ENCODE data around the gene CLIC3.
"Not testable (repeated sequence)": the region's sequence is repeated elsewhere in the genome, so short reads cannot be mapped to it uniquely, and the experiment has no call there.

Gene CLIC3, protein sequence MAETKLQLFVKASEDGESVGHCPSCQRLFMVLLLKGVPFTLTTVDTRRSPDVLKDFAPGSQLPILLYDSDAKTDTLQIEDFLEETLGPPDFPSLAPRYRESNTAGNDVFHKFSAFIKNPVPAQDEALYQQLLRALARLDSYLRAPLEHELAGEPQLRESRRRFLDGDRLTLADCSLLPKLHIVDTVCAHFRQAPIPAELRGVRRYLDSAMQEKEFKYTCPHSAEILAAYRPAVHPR

DNA sequence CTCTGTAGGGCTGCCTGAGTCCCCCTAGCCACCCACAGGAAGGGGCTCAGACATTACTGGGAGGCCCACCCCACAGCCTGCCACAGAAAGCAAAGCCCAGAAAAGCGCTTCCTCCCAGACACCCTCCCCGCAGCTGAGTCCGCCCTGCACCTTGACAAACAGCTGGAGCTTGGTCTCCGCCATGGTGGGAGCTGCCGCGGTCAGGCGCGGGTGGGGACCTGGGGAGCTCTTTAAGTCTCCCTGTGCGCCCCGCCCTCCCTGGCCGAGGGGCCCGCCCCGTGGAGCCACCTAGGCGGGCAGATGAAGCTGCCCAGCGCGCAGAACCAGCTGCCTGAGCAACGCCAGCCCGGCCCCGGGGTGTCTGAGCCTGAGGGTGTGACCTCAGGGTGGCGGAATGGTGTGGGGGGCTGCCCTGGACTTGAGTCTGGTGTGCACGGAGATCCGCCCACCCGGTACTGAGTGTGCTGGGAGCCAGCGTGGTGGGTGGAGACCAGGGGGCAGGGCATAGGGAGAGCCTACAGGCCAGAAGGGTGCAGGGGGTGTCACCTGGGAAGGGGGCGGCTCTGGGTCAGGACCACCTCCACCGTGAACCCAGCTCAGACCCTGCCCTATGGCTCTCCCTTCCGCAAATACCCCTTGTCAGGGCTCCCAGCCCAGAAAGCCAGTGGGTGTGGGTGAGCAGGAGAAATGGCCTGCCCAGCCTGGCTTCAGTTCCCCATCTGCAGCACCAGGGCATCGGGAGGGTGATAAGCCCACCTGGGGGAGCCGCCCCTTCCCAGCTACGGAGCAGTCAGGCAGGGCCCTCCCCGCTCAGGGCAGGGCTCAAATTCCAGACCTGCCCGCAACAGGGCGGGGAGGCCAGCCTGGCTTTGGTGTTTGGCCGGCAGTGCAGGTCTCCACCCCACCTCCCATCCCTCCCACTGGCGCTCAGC lies at the start of gene CLIC3:
CLIC3 (minus strand) TSS at position 208 of the 932 bp plus-strand sequence; CDS start at position 183, 25 bp downstream.
- peak; percentile 37 for DNase-seq

DNA sequence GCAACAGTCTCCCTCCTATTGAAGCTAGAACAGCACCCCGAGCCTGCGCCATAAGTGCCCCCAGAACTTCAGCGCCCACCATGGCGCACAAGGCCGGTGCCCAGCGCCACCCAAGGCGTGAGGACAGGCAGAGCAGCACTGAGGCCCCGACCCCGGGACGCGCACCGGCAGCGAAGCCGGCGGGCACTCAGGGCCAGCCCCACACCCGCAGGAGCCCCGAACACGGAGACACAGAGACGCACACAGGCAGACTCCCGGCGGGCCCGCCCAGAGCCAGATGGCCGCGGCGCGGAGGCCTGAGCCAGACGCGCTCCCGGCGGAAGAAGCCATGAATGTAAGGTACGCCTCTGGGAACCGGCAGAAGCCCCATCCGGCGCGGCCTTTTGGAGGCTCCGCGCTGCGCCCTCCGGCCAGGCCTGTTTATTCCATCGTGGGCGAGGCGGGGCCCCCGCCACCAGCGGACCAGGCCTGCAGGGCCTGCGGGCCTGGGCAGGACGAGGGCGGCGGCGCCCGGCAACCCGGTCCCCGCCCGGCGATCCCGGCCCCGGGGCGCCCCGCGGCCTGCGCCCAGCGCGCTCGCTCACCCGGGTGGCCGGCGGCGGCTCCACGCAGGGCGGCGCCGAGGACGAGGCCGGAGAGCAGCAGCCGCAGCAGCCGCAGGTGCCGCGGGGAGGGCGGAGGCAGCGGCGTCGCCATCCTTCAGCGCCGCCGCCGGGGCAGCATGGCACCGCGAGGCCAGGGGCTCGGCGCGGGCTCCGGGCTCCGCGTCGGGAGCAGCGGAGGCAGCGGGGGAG lies 49.1 kb upstream of the CLIC3 start:
- DNase-seq = no peak

DNA sequence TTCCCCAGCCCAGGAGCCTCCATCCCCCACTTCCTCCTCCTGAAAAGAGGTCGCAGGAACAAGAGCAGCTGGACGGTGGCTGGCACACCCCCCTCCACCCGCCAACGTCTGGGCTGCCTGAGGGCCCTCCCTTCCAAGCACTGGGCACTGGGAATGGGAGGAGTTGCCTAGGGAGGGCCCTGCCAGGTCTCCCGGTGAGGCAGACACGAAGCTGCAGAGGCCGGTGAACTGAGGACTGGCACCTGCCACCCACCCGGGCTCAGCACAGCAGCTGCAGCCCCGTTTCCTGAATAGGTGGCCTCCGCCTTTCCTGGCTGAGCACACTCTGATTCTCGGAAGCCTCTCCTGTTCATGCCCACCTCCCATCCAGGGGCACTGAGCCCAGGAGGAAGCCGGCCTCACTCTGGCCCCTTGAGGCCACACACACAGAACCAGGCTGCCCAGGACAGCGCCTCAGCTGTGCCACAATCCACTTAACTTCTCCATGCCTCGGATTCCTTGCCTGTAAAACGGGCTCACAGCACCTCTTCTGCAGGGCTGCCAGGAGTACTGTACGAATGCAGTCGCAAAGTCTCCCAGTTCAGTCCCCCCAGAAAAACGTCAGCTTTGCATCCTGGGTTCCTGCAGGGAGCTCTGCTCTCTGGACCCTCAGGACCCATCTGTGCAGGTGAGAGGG lies 48.3 kb upstream of the CLIC3 start:
- DNase-seq = no peak

DNA sequence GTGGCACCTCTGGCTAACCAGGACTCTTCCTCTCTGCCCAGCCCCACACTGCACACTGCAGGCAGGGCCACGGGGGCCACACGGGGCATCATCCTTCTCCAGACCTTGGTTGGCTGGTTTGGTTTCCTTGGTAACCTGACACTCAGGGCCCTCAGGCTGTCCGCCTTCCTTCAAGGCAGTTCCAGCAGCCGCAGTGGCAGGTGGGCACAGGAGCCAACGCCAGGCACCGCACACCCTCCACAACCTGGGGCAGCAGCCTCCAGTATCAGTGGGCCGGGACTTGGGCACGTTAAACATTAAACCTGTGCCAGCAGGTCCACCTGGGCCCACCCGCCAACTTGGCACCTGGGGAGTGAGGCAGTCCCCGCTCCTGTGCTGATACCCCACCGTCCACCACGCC lies 47.7 kb upstream of the CLIC3 start:
- DNase-seq = no peak

DNA sequence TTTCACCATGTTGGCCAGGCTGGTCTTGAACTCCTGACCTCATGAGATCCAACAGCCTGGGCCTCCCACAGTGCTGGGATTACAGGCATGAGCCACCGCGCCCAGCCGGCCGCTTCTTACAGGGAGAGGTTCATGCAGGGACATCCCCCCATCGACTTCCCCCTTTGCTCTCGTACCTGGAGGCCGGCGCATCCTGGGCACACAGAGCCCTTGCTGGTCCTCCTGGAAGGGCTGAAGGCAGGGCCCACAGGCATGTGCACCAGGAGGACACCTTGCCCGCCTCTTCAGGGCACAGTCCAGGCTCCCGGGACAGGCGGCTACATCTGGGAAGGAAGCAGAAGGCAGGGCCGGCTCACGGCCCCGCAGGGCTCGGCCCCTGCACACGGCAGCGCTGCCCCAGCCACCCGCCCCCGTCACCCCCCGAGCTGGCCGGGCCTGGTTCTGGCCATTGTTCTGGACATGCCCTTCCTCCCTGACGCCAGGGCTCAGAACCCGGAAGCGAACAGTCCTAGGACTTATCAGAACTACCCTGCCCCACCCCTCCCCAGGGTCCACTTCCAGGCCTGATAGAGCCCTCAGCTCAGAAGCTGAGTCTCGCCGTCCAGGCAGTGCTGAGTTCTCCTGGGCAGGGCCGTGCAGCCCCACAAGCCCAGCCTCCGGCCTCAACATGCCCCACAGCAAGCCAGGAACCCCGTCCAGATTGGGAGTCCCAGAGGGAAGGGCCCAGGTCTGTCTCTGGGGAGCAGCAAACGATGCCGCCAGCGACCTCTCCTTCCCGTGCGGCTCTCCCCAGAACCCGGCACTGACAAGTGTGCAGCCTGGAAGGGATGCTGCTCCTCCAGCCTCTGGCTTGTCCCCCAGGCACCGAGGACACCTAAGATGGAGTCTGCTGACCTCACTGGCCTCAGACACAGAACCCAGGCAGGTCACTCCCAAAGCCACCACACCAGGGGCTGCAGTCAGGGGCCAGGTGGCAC lies 46.7 kb upstream of the CLIC3 start:
- DNase-seq = no peak

DNA sequence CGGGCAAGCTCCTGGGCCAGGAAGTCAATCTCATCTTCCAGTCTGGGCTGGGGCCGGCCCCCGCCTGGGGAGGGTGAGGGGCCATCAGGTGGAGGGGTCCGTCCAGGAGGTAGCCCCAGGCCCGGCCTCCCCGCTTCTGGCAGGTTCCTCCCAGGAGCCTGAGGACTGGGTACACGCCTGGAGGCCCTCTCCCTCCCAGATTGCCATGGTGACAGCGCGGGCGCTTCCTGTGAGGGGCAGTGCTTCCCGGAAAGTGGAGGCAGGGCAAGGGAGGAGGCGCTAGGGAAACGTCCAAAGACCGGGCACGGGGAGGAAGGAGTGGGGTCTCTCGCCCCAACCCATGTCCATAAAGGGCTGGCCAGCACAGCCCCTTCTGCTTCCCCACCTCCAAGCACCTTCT lies 44.8 kb upstream of the CLIC3 start:
- no peak for DNase-seq

DNA sequence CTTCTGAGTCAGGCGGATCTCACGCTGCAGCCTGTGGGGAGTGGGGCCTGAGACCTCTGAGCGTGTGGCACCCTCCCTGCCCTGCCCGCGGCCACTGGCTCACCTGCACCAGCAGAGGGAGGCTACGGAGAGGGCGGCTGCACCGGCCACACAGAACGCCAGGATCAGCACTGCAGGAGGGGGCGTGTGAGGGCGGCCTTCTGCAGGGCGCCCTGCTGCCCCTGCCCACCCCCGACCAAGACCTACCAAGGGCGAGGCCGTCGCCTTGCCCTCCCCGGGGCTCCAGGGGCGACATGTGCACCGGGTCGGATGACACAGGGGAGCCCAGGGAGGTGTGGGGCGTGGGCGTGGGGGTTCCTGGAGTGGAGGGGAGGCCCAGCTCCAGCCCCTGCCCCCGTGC lies 44.2 kb upstream of the CLIC3 start:
- DNase-seq = no peak

DNA sequence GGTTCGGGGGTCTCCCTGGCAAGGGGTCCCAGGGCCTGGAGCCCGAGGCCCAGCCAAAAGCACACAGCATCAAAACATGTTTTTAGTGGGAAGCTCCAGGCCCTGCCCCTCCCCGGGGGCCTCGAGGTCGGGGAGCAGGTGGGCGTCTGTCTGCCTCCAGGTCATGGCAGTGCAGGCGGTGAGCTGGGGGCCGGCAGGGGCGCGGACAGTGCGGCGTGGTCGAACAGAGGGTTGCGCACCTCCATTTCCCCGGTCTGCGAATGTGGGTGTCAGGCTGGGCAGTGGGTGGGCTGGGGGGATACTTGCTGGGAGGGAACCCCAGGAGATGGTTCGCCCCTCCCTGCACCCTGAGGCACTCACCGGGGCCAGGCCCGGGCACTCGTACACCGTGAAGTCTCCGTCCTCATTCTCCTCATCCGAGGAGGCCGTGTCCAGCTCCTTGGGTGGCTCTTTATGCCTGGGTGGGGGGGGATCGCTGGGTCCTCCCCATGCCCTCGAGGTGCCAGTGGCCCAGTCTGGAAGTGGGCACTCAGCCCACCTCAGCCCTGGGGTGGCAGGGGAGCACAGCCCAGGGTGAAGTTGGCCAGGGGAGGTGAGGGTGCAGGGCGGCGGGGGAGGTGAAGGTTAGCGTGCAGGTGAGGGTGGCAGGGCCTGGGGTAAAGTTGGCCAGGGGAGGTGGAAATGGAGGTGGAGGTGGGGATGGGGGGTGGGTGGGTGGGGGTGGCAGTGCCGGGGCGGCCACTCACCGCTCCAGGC lies 43.4 kb upstream of the CLIC3 start:
- DNase-seq = no peak

DNA sequence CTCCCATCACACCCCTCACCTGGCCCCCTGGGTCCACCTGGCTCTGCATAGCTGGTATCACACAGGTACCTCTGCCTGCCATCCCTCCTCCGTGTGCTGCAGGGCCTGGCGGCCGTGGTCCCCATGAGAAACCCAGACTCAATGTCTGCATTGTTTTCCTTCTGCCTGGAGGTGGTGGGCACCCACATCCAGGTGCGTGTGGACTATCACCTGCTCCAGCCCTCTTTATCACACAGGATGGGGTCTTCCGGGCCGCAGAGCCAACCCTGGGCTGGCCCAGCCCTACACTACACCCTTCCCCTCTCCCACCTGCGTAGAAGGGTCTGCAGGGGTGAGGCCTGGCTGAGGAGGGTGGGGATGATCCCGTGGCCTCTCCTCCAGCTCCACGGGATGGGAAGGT lies 42.5 kb upstream of the CLIC3 start:
- no peak for DNase-seq

DNA sequence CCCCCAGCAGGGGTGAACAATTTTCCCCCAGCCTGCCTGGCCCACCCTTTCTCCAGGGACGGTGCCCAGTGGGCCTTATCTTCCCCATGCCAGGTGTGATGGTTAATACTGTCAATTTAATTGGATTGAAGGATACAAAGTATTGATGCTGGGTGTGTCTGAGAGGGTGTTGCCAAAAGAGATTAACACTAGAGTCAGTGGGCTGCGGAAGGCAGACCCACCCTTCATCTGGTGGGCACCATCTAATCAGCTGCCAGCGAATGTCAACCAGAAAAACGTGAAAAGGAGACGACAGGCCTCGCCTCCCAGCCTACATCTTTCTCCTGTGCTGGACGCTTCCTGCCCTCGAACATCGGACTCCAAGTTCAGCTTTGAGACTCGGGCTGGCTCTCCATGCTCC lies 41.1 kb upstream of the CLIC3 start:
- no peak for DNase-seq

DNA sequence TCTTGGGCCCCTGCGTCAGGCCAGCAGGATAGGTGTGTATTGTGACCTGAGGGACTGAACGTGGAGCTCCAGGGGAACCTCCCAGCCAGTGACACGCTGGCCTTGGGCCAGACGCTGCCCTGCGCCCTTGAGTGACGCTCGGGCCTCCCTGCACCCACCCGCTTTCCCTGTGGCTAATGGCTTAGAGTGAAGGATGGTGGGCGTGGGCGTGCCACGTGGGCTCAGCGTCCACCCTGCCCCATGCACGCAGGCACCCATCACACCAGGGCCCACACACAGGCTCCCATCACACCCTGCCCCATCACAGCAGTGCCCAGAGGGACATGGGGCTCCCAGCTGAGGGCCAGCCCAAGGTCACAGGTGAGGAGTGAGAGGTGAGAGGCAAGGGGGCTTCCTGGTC lies 40.7 kb upstream of the CLIC3 start:
- no peak for DNase-seq

DNA sequence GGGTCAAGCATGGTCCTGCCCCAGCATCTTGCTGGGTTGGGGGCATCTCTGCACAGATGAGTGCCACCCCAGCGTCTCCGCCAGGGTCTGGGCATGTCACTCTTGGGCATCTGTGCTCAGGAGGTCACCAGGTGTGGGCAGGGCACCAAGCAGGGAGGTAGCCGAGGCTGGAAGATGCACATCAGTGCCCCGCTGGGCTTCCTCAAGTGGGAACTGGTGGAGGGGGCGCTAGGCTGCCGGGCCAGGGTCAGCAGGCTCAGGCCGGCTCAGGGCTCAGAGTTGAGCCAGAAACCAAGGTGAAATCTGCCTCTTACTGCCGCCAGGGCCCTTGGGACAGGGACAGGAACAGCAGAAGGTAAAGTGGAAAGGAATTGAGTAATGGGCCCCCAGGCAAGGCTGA lies 39.6 kb upstream of the CLIC3 start:
- no peak for DNase-seq

DNA sequence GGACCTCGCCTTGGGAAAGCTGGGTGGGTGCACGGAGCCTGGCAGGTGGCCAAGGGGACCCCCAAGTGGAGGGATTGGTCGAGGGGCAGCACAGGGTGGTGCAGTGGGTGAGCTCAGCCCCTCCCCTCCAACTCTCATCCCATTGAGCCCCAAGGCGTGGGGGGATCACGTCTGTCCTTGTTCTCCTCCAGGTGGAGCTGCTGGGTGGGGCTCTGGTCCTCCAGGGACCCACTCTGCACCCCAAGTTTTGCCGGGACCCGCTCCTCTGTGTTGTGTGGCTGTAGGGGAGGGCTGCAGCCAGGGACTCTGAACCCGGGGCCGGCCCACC lies 39.1 kb upstream of the CLIC3 start:
- no peak for DNase-seq

DNA sequence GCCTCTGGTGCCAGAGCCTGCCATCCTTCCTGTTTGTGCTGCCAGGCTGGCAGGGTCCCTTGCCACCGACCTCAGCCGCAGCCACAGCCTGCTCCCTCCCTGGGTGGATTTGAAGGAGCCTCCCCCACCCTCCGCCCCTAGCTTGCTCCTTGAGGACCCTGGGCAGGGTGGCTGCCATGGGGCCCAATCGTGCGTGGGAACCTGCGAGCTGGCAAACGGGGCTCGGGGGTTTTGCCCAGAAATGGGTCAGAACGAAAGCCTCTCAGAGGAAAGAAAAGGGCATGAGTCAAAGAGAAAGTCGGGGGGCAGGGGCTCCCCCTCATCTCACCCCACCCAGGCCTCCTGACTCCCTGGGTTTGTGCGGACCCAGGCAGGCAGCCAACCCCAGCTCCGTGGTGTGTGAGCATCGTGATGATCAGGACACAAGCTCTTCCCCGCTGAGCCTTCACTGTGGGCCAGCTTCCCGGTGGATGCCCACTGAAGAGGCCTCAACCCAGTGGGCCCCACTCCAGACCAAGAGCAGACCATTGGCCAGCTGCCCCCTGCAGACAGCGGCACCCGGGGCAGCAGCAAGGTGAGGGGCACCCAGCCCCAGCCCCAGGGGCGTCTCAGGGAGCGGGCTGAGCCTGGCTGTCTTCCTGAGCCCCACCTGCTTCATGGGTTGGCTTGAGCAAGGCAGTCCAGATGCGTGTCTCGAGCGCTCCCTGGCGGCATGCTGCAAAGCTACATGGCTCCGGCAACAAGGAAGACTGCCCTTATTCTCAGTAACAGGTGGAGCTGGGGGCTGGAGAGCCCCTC lies 38.5 kb upstream of the CLIC3 start:
- DNase-seq = peak; percentile 89

DNA sequence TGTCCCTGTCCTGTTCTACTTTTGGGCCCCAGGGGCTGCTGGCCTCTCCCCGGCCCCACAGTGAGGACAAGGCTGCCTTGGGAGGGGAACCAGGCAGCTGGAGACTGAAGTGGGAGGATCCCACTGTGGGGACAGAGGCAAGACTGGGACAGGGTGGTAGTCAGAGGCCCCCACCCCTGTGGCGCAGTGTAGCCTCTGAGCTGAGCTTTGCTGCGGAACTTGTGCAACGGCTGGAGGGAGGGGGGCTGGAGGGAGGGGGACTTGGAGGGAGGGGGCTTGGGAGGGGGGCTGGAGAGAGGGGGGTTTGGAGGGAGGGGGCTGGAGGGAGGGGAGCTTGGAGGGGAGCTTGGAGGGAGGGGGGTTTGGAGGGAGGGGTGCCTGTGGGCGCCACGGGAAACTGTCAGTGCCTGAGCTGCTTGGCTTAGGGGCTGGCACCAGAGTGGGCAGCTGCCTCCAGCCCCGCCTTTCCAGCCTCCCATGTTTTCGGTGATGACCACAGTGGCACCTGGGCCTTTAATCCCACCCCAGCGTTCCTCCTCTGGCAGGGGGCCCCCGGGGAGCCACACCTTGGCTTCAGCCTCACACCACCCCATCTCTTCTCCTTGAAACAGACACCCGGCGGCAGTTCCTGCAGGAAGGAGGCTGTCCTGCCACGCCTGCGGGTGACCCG lies 37.8 kb upstream of the CLIC3 start:
- no peak for DNase-seq

DNA sequence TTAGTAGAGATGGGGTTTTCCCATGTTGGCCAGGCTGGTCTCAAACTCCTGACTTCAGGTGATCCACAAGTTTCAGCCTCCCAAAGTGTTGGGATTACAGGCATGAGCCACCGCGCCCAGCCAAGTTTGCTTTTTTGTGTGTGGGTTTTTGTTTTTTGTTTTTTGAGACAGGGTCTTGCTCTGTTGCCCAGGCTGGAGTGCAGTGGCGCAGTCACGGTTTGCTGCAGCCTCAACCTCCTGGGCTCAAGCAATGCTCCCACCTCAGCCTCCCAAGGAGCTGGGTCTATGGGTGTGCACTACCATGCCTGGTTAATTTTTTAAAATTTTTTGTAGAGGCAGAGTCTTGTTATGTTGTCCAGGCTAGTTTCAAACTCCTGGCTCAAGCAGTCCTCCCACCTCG lies 37.1 kb upstream of the CLIC3 start:
- not testable (repeated sequence) for DNase-seq

DNA sequence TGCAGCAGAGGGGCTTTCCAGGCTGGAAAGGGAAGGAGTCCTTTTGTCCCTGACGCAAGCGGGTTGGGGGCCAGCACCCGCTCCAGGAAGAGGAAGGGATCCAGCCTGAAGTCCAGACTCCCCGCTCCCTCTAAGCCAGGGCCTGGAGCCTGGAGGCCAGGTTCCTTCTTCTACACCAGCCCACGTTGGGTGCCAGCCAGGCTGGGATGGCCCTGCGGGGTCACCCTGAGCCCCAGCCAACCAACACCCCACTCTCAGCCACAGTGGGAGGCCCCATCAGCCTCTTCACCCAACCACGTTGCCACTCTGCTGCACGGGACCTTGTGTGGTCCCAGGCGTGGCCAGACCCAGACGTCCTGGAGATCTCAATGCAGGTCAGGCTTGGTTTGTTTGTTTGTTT lies 36.5 kb upstream of the CLIC3 start:
- DNase-seq = no peak

DNA sequence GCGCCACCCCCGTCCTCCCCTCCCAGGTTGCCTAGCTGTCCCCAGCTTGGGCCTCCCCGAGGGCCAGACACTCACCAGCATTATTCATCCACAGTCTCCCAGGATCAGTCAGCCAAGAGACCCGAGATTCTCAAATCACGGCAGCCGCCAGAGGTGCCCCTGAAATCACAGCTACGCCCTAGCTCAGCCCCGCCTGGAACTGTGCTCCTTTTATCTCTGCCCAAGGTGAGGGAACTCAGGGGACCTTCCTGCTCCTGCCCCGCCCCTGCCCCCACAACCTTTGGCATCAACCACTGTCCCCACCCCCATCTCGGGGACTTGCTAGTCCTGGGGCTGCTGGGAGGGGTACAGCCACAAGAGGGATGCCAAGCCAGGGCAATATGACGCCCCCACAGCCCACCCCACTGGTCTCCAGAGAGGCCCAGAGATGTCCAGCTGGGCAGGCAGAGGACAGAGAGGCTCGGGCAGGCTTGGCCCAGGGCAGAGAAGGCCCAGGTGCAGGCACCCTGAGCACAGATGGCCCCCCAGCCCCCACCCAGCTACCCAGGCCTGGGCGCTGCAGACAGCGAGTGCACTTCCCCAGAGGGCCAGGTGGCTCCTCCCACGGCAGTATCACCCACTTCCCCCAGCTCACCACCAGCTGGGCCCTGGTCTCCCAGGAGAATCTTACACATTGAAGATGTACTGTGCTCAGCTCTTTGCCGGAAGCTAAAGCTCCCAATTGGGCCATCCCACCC lies 35.7 kb upstream of the CLIC3 start, which contains the start of gene FUT7:
FUT7 (minus strand) TSS at position 185 of the 737 bp plus-strand sequence; CDS start at position 88, 97 bp downstream.
- no peak for DNase-seq

Measured in activated naive CD4-positive, alpha-beta T cell treated with anti-CD3 and anti-CD28 coated beads, Interleukin-2, amount 50 U/mL, for 16 hours (primary cell).